Hematopoietic multipotent progenitor cell (in vitro differentiated cells): Measurements from ENCODE around the gene CYFIP1. TPM values are rescaled to one million over a fixed set of nuclear protein-coding genes. Genes with fewer than 3 reads are reported as not detected.
A peak's percentile ranks its signal among the peaks of the same experiment; 100 is the strongest.

Source experiments
- DNase-seq, 3 donors: peaks; one replicate each; pipeline ENCODE4 v3.0.0-alpha.2; 2011 to 2015; ENCODE audit warnings: low read depth in 2 of 3, low spot score in 2 of 3
- total RNA-seq: library from RNA; depleted of rRNA; stranded (reverse); fragments of >200 nt; gene quantifications from one replicate; pipeline ENCODE4 v1.2.3, GENCODE V29; 2012

Gene CYFIP1
- total RNA-seq, 1 donor, result 110 TPM

GRCh38 chr15:22892333-22892732 is 87.8 kb downstream of the CYFIP1 start:
- no peak for DNase-seq

- DNase-seq, result no peak
Measured at GRCh38 chr15:22891426-22892210, 88.5 kb downstream of the CYFIP1 start.

- no peak for DNase-seq
Measured at GRCh38 chr15:22890296-22890695, 89.9 kb downstream of the CYFIP1 start.

DNA sequence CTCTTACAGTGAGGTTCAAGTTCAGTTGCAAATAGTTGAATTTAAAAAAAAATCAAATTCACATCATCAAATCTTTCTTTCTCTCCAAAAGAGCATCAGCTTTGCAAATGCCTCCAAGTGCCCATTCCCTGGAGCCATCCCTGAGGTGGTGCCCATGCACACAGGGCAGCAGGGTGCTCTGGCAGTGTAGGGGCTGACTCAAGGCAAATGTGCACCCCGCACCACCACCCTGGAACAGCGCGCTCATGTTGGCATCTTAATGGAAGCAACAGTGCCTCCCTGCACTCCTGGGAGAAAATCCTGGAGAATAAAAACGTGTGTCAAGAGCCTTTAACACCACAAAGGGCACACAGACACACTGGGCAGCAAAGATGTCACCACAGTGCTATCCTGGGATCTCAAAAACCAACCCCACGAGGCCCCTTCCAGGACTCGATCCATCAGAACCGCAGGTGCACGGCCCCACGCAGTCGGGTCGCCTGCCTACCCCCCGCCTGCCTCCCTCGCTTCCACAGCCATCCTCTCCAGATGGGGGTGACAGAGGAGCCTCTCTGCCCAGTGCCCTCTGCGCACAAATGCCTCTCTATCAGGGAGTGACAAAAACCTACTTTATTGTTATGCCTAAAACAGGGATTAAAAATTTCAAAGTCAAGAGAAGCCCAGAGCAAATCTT is 90.9 kb downstream of the CYFIP1 start:
- DNase-seq, result no peak

- DNase-seq, result no peak
Measured at GRCh38 chr15:22888120-22888859, 91.9 kb downstream of the CYFIP1 start.

- no peak for DNase-seq
Measured at GRCh38 chr15:22887157-22887951, 92.8 kb downstream of the CYFIP1 start.

DNA sequence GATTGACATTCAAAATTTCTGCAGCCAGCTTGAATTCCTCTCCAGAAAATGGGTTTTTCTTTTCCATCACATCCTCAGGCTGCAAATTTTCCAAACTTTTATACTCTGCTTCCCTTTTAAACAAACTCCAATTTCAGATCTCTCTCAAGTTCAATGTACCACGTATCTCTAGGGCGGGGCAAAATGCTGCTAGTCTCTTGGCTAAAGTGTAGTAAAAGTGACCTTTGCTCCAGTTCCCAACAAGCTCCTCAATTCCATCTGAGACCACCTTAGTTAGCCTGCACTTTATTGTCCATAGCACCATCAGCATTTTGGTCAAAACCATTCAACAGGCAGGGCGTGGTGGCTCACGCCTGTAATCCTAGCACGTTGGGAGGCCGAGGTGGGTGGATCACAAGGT is 95.0 kb downstream of the CYFIP1 start:
- no peak for DNase-seq

DNA sequence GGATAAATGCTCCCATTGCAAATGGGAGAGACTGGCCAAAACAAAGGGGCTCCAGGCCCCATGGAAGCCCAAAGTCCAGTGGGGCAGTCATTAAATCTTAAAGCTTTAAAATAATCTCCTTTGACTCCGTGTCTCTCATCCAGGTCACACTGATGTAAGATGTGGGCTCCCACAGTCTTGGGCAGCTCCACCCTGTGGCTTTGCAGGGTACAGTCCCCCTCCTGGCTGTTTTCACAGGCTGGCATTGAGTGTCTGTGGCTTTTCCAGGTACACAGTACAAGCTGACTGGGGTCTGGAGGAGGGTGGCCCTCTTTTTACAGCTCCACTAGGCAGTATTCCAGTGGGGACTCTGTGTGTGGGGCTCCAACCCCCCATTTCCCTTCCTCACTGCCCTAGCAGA is 95.8 kb downstream of the CYFIP1 start:
- peak in 1 of 3 donors; percentile 21 for DNase-seq

DNA sequence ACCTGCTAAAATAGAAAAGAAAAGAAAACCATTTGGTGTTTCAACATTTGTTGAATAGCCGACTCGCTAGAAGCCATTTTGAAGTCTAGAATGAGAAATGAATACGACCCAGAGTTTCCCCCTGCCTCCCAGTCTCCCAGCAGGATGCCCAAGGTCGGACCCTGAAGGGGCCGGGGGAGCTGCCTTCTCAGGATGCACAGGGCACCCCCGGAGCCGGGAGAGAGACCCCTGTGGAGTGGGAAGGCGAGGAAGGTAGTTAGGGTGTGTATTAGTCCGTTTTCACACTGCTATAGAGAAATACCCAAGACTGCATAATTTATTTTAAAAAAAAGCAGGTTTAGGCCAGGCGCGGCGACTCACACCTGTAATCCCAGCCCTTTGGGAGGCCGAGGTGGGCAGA is 97.0 kb downstream of the CYFIP1 start:
- DNase-seq, result no peak

DNA sequence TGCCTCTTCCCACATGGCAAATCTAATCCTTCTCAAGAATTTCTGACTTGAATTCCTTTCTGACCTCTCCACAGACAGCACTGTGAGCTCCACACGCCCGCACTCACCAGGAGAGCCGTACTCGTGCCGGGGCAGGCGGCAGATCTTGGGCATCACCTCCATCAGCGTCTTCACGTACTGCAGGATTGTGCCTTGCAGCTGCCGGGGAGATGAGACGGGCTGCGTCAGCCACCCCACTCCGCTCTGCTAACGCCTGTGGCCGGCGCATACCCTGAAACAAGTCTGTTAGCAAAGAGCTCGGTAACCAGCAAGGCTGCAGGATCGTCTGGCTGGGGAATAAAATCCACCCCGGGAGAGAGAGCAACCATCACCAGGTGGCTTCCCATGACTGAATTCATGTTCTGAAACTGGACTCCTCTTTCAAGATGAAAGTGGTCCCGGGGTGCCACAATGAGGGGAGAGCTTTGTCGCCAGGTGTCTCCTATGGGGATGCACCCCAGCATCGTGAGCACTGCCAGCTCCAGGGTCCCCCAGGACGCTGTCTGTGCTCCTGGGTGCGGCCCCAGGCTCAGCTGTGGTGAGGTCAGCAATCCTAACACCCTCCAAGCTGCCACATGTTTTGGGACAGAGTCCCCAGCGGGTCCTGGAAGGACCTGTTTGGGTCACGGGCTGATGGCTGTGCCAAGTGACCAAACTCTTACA is 98.3 kb downstream of the CYFIP1 start:
- DNase-seq, result no peak

DNA sequence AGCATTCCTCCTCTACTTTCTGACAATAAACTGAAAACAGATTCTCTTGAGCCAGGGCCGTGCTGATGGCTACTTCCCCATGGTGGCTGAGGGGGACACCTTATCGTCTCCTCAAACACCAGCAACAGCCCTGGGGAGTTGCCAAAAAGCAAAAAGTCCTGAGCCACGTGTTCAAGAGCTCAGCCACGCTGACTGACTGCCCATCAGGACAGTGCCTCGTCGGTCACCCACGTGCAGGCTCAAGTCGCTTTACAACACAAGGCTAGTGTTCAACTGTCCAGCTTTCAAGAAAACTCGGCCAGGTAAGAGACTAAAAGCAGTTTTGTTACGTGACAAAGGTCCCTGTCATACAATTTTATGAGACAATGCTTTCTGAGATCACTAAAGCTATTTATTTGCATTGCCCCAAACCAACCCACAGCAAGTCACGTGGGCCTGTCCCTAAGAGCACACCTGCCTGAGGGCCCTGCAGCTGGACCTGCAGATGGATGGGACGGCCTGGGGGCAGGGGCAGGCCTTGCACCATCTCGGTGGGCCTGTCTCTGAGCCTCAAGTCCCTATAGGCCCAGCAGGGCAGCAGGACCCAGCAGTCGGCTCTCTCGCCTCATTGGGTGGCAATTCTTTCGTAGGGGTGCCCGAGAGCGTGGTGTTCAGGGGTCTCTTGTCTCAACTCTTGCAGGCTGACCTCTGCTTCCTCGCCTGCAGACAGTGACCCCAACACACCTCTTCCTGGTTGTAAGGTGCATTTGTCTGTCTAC is 99.0 kb downstream of the CYFIP1 start:
- DNase-seq, result no peak

DNA sequence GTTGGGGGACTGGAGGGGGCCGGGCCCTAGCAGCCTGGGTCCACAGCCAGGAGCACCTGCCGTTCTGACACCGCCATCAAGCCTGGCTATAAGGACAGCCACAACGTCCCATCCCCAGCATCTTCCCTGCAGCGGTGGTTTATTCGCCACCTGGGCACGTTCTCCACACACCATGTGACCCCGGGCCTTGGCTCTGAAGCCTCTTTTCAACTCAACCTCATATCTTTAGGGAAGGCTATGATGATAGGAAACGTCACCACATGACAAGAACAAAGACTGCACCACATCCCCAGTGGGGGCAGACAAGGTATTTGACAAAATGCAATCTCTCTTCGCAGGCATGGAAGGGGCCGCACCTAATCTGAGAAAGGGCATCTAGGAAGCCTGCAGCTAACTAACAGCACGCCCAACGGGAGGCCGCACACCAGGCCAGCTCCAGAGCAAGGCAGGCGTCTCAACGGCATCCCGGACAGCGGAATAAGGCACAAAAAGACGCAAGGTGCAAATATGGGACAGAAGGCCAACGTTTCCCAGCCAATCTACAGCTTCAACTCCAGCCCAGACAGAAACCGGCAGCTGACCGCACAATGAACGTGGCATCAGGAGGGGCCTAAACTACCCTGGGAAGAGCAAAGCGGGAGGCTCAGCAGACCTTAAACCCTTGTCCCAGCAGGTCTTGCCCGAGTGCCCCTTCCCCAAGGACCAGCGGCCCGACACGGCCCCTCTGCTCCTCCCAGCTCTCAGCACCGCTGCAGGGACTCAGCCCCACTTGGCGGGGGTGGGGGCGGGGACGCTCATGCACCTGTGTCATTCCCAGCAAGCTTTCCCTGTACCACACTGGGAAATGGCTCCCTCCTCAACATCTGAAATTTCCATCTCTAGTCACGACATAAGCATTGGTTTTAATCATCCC is 99.8 kb downstream of the CYFIP1 start:
- no peak for DNase-seq

DNA sequence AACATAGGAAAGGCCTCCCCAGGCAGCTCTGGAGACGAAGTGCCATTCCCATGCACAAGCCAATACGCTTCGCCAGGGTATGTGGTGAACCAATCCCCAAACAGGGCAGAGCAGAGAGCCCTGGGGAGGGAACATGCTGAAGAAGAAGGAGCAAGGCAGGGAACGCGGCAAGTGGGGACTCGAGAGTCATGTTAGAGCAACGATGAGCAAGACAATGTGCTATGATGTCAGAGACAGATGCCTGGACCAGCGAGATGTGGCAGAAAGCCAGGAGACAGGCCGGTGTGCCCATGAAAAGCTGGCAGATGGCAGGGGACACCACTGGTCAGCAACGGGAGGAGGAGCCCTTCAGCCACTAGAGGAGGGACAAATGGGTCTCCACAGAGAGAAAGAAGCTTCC is 102.1 kb downstream of the CYFIP1 start:
- no peak for DNase-seq

DNA sequence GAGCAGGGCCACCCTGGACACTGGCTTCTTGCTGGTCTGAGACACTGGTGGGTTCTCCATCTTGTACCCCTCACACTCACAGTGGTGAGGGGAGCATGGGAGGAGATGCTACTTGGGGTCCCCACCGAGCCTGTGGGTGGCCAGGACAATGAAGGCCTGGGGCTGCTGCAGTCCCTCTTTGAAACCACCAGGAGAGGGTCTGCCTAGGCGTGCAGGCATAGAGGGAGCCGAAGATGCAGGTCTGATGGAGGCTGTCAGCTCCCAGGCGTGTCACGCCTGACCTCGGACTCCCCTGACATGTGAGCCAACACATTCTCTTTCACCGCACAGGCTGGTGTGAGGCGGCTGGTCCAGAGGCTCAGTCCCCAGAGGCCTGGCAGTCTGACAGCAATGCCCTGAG is 102.6 kb downstream of the CYFIP1 start:
- DNase-seq, result no peak

GRCh38 chr15:22877117-22877516 is 103.1 kb downstream of the CYFIP1 start:
- DNase-seq, result no peak

DNA sequence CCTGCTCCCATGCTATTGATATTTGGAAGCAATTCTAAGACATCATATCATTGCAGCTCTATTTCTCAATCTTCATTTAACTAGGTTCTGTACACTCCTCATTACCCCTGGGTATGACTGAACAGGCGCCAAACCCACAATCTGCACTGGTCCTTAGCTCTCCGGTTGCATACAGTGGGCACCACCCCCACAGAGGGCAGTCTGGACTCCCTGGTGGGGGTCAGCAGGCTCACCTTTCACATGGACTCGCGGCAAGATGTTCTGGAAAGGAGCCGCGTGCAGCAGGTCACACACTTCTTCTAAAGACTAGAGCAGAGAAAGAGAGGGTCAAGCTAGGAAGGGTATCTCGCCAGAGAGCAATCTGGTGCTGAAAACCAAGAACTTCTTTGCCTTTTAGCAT is 105.2 kb downstream of the CYFIP1 start:
- no peak for DNase-seq

DNA sequence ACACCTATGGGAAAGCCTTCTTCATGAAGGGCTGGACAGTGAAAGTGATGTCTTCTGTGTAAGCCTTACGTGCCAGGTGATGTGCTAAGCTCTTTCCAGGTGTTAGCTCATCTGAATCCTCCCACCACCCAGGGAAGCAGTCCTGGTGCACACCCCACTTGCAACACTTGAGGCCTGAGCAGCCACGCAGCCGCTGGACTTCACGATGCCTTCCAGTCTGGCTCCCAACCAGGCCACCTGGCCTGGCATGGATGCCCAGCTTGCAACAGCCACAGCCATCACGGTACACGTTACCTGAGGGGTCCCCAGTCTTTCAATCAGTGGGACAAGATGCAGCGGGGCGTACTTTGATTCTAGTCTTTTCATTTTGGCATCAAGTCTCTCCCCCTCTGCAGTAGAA is 105.9 kb downstream of the CYFIP1 start:
- no peak for DNase-seq

GRCh38 chr15:22873841-22874240 is 106.3 kb downstream of the CYFIP1 start:
- no peak for DNase-seq
